Activated T-helper 1 cell treated with anti-CD3 and anti-CD28 coated beads, Interleukin-12 subunit alpha, Interleukin-12 subunit beta, Interleukin-2, Interleukin-4 antibody, amounts not matched to agents 30 ng/mL and 10 ng/mL and 1 ng/mL, durations not matched to agents 14 hours and 24 hours and 36 hours (primary cell): ENCODE results near the gene KDM4F. TPM values are rescaled to one million over a fixed set of nuclear protein-coding genes. Genes with fewer than 3 reads are reported as not detected.

ENCODE experiments used
- DNase-seq: peaks from one replicate; pipeline ENCODE4 v3.0.0; 2021; ENCODE audit warnings: low spot score
- H3K27ac Mint-ChIP-seq: one replicate; pipeline ENCODE4 v1.8.0; 2021; ENCODE audit warnings: mild to moderate bottlenecking, mixed read lengths
- H3K27me3 Mint-ChIP-seq: one replicate; pipeline ENCODE4 v1.8.0; 2022; ENCODE audit warnings: mild to moderate bottlenecking, moderate library complexity, mixed read lengths; ENCODE audit not compliant: insufficient read depth
- H3K36me3 Mint-ChIP-seq: one replicate; pipeline ENCODE4 v1.8.0; 2021; ENCODE audit warnings: low read depth, mixed read lengths
- H3K4me1 Mint-ChIP-seq: one replicate; pipeline ENCODE4 v1.8.0; 2021; ENCODE audit warnings: low read depth, mixed read lengths
- H3K4me3 Mint-ChIP-seq: one replicate; pipeline ENCODE4 v1.8.0; 2021; ENCODE audit warnings: mild to moderate bottlenecking, moderate library complexity, mixed read lengths
- H3K9me3 Mint-ChIP-seq: one replicate; pipeline ENCODE4 v1.8.0; 2021; ENCODE audit warnings: mixed read lengths
- intact Hi-C: fragments of 100-400 bp; cut with micrococcal nuclease; formaldehyde crosslinking; loops from one replicate; pipeline ENCODE4 v1.15.1; 2024
- total RNA-seq: library from RNA; stranded (reverse); gene quantifications from 2 replicates; pipeline ENCODE4 v1.2.3, GENCODE V29; 2022

Gene KDM4F
- total RNA-seq, 1 donor from 2014 or later, result not detected

DNA sequence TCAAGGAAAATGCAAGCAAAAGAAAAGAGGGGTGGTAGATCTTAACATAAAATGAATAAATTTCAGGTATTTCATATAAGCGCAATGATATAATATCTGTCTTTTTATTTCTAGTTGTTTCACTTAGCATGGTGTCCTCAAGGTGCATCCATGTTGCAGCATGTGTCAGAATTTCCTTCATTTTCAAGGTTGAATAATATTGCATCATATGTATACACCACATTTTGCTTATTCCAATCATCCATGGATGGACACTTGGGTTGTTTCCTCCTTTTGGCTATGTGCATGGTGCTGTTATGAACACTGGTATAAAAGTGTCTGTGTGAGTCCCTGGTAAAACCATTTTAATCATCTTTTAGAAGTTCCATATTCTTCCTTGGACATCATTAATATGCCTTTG is 7.0 kb upstream of the KDM4F start:
- peaks cover 26% of the 10 kb centered on the region for H3K27me3 Mint-ChIP-seq
- H3K4me3 Mint-ChIP-seq, result no peak overlapping the region
- H3K4me1 Mint-ChIP-seq, result no peaks in the 10 kb centered on the region
- H3K27ac Mint-ChIP-seq, result no peak overlapping the region
- H3K36me3 Mint-ChIP-seq, result peaks cover 2% of the 10 kb centered on the region
- H3K9me3 Mint-ChIP-seq, result no peaks in the 10 kb centered on the region
- no peak for DNase-seq
- intact Hi-C loops, result no loop called here

DNA sequence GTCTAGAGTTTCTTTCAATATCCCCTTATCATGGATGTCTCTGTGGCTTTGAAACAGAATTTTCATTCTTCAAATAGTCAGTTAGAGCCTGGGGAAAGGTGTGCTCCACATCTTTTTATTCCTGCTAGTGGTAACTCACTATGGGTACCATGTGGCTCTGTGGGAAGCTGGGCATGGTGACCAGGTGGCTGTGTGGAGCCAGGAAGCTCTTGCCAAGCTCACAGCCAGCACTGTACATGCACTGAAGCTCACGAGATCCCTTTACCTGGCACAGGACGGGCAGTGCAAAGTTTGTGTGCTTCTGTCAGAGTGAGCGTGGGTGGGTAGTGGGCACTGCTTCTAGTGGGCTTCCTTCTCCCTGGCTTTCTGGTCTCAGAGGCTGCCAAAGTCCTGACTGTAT is 6.3 kb upstream of the KDM4F start:
- H3K4me3 Mint-ChIP-seq, result no peak overlapping the region
- H3K4me1 Mint-ChIP-seq, result no peaks in the 10 kb centered on the region
- intact Hi-C loops, result no loop called here
- H3K27ac Mint-ChIP-seq, result no peak overlapping the region
- H3K27me3 Mint-ChIP-seq, result peaks cover 26% of the 10 kb centered on the region
- DNase-seq, result no peak
- H3K36me3 Mint-ChIP-seq, result peaks cover 2% of the 10 kb centered on the region
- no peaks in the 10 kb centered on the region for H3K9me3 Mint-ChIP-seq

DNA sequence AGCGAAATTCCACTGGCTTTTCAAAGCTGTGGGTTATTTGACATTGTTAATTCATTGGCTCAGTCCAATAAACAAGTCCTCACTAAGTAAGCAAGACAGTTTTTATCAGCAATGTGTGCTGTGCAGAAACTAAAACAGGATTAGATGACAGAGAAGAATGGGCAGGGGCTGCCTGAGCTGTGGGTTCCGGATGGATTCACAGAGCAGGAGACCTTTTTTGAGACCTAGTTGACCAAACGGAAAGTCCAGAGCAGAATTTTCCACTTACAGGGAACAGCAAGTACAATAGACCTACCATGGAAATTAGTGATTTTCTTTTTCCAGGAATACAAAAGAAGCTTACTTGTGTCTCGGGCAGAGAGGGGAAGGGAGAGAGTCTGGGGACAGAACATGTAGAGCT is 5.2 kb upstream of the KDM4F start:
- no peak overlapping the region for H3K27ac Mint-ChIP-seq
- no peak overlapping the region for H3K4me3 Mint-ChIP-seq
- DNase-seq, result no peak
- H3K9me3 Mint-ChIP-seq, result no peaks in the 10 kb centered on the region
- H3K36me3 Mint-ChIP-seq, result no peaks in the 10 kb centered on the region
- intact Hi-C loops, result no loop called here
- H3K4me1 Mint-ChIP-seq, result no peaks in the 10 kb centered on the region
- H3K27me3 Mint-ChIP-seq, result peaks cover 29% of the 10 kb centered on the region

DNA sequence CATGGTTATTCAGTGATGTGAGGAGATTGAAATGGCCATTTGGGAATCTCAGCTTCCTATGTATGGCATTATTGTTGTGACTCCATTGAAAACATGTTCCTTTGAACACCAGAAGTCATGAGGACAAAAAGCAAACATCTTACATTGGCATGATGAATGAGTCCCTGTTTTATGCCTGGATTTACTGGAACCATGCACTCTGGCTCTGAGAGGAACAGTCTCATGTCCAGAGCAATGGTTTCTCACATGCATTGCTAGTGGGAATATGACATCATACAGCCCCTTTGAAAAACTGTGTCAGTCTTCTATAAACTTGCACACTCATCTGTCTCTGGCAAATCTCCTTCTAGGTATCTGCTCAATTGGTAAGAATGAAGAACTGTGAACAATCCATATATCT is 3.4 kb upstream of the KDM4F start:
- DNase-seq, result no peak

DNA sequence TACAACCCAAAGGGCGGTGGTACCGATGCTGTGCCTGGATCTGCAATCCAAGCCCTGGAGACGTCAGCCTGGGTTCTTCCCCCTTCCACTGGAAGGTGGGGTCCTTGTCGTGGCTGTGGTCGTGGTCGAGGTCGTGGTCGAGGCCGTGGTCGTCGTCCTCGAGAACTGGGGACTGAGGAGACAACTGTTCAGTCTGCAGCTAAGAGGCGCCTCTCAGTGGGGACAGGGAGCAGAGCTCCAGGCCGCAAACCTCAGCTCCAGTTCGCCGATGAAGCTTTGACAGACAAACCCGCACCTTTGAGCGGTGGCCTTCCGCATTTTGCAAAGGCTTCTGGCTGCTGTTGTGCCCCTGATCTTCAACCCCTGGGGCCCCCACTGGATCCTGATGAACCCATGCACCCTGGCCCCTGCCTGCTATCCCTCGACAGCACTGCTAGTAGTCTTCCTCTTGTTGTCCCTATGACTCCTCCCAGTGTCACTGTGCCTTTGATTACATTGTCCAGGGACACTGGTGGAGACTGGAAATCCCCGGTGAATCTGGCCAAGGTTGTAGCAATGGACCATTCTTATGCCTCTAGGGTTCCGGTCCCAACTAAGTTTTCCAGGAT is 1.5 kb downstream of the KDM4F start:
- no peak overlapping the region for H3K4me3 Mint-ChIP-seq
- peaks cover 6% of the 10 kb centered on the region for H3K4me1 Mint-ChIP-seq
- H3K27me3 Mint-ChIP-seq, result peaks cover 25% of the 10 kb centered on the region
- no peaks in the 10 kb centered on the region for H3K36me3 Mint-ChIP-seq
- H3K27ac Mint-ChIP-seq, result no peak overlapping the region
- intact Hi-C loops, result no loop called here
- no peaks in the 10 kb centered on the region for H3K9me3 Mint-ChIP-seq
- DNase-seq, result no peak

More for the DNA sequence above, 3.4 kb upstream of the KDM4F start:
- intact Hi-C loops, result no loop called here
- peaks cover 30% of the 10 kb centered on the region for H3K27me3 Mint-ChIP-seq
- H3K9me3 Mint-ChIP-seq, result no peaks in the 10 kb centered on the region
- H3K4me3 Mint-ChIP-seq, result no peak overlapping the region
- H3K4me1 Mint-ChIP-seq, result no peaks in the 10 kb centered on the region
- no peak overlapping the region for H3K27ac Mint-ChIP-seq
- no peaks in the 10 kb centered on the region for H3K36me3 Mint-ChIP-seq

DNA sequence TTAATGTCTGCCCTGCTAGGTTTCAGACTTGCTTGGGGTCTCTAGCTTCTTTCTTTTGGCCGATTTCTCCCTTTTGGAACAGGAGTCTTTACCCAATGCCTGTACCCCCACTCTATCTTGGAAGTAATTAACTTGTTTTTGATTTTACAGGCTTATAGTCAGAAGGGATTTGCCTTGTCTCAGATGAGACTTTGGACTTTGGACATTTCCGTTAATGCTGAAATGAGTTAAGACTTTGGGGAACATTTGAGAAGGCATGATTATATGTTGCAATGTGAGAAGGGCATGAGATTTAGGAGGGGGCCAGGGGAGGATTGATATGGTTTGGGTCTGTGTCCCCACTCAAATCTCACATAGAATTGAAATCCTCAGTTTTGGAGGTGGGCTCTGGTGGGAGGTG is 5.1 kb downstream of the KDM4F start:
- peaks cover 6% of the 10 kb centered on the region for H3K4me1 Mint-ChIP-seq
- H3K36me3 Mint-ChIP-seq, result no peaks in the 10 kb centered on the region
- H3K27me3 Mint-ChIP-seq, result peaks cover 21% of the 10 kb centered on the region
- H3K4me3 Mint-ChIP-seq, result no peak overlapping the region
- H3K27ac Mint-ChIP-seq, result no peak overlapping the region
- intact Hi-C loops, result no loop called here
- DNase-seq, result no peak
- no peaks in the 10 kb centered on the region for H3K9me3 Mint-ChIP-seq

DNA sequence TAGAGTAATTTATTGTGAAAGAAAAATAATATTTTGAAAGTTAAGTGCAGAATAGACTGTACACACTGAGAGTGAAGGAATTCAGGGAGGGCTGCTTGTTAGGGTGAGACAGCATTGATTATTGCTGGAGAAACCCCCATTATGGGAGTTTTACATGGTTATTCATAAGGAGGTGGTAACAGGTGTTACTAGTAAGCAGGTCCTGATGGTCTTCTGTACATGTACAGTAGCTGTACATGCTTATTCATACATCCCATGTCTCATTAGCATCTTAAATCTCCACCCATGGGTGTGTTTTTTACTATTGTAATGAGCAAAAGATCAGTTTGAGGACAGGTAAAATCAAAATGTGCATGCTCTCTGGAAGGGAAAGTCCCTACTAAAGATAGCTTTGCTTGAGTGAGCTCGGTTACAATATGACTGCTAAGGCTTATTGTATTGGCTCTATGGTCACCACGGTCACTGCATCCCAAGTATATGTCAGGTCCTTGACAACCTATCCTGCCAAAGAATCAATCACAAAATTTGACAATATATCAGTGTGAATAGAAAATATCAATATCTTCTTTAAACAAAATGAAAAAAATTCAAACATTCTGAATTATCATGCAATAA is 6.2 kb downstream of the KDM4F start:
- Mint-ChIP-seq H3K9me3 (no peaks in the 10 kb centered on the region), H3K27ac (no peak overlapping the region), H3K4me1 (peaks cover 6% of the 10 kb centered on the region), H3K27me3 (peaks cover 23% of the 10 kb centered on the region), H3K4me3 (no peak overlapping the region), H3K36me3 (no peaks in the 10 kb centered on the region)
- DNase-seq, result no peak
- intact Hi-C loops, result no loop called here

DNA sequence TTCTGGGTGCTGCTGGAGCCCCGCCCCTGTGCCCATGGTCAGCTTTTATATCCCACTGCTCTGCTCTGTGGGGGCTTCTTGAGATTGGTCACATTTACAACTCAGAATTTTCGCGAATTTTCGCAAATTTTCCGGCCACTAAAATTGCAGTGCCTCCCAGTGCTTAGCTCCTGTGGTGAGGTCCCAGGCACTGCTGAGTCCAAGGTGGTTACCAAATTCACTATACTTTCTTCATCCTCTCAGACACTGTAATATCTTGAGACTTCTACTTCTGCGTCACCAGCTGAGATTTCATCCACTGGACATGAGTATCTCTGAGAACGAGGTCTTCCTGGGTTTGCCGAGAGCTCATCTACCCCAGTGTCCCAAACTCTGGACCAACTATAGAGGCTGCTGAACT is 8.7 kb downstream of the KDM4F start:
- Mint-ChIP-seq H3K27ac (no peak overlapping the region), H3K36me3 (no peaks in the 10 kb centered on the region), H3K27me3 (peaks cover 33% of the 10 kb centered on the region), H3K4me1 (peaks cover 6% of the 10 kb centered on the region), H3K4me3 (no peak overlapping the region), H3K9me3 (no peaks in the 10 kb centered on the region)
- DNase-seq, result no peak
- intact Hi-C loops, result no loop called here

DNA sequence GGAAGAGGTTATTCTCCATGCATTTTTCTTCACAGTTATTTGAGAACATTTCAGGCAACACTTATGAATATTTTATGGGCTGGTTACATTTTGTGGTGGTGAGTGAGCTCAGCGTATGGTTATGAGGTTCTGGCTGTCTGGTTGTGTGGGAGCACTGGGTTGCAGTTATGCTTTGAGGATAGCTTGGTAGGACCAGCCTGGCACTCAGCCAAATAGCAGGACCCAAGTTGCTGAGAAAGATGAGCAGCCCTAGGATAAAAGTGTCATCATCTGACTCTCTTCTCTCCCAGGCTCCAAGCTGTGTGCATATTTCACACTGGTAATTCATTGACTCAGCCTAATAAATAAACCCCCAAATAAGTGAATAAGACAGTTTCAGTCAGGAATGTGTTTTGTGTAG is 9.4 kb downstream of the KDM4F start:
- Mint-ChIP-seq H3K9me3 (no peaks in the 10 kb centered on the region), H3K4me1 (peaks cover 6% of the 10 kb centered on the region), H3K4me3 (no peak overlapping the region), H3K36me3 (no peaks in the 10 kb centered on the region), H3K27me3 (peaks cover 36% of the 10 kb centered on the region), H3K27ac (no peak overlapping the region)
- intact Hi-C loops, result no loop called here
- DNase-seq, result no peak

DNA sequence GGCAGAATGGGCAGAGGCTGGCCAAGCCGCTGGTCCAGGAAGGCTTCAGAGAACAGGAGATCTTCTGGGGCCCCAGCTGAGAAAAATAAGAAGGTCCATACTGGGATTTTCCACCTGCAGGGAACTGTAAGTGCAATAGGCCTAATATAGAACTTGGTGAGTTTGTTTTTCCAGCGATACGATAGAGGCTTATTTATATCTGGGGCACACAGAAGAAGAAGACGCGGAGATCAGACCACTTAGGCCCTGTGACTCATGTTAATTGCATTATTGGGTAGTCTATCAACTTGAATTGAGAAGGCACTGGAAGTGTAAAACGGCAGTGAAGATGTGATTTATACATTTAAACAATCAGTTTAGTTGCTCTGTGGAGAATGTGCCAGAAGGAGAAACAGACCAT is 9.8 kb downstream of the KDM4F start:
- no peak for DNase-seq
- Mint-ChIP-seq H3K9me3 (no peaks in the 10 kb centered on the region), H3K36me3 (no peaks in the 10 kb centered on the region), H3K4me3 (no peak overlapping the region), H3K27ac (no peak overlapping the region), H3K4me1 (peaks cover 6% of the 10 kb centered on the region), H3K27me3 (peaks cover 40% of the 10 kb centered on the region)
- intact Hi-C loops, result no loop called here

DNA sequence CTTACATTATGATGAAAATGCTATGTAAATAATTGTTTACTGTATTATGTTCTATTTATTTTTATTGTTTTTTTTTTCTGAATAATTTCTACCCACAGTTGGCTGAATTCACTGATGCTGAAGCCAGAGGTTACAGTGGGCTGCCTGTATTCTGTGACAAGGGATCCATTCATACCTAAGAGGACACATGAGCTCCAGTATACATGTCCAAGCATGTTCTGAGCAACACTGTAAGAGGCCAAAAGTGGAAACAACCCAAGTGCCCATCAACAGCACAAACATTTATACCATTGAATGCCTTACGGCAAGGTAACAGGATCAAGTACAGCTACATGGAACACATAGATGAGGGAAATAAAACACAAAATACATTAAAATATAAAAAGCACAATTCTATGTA is 16.1 kb downstream of the KDM4F start:
- Mint-ChIP-seq H3K4me1 (peaks cover 21% of the 10 kb centered on the region), H3K4me3 (no peak overlapping the region), H3K27ac (no peak overlapping the region), H3K27me3 (peaks cover 28% of the 10 kb centered on the region), H3K9me3 (no peaks in the 10 kb centered on the region), H3K36me3 (peaks cover 7% of the 10 kb centered on the region)
- intact Hi-C loops, result loop anchor here (5.0 to 10.0 kb wide), 5 partner anchors 443 to 931 kb away; partner anchors contain the start of genes ANKRD49, FUT4 and MRE11
- no peak for DNase-seq

DNA sequence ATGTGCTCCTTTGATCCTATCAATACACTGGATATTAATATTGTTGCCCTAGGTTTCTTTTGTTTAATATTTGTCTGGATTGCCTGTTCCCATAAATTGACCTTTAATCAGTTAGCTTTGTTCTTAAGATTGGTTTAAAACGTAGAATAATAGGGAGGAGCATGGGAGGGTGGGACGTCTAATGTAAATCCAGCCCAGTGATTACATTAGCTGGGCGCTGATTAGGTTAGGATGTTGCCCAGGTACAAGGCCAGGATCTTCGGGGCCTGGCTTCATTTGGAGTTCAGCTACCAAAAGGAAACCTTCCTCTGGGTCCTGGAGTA is 17.5 kb downstream of the KDM4F start, which contains the start of gene SRSF8:
SRSF8 (plus strand) TSS at position 204 of the 323 bp plus-strand sequence. CDS start 308 bp downstream, outside the sequence.
- H3K4me3 Mint-ChIP-seq, result peak within 1 kb of the TSS; percentile 95
- no peaks in the 10 kb centered on the region for H3K9me3 Mint-ChIP-seq
- DNase-seq, result no peak
- H3K27ac Mint-ChIP-seq, result peak within 1 kb of the TSS; percentile 96
- intact Hi-C loops, result loop anchor here (1.0 to 10.0 kb wide), 7 partner anchors 444 to 1326 kb away; partner anchors contain the start of genes ANKRD49, C11orf54, CCDC82 and FUT4
- peaks cover 14% of the 10 kb centered on the region for H3K36me3 Mint-ChIP-seq
- H3K27me3 Mint-ChIP-seq, result peaks cover 28% of the 10 kb centered on the region
- peaks cover 28% of the 10 kb centered on the region for H3K4me1 Mint-ChIP-seq

DNA sequence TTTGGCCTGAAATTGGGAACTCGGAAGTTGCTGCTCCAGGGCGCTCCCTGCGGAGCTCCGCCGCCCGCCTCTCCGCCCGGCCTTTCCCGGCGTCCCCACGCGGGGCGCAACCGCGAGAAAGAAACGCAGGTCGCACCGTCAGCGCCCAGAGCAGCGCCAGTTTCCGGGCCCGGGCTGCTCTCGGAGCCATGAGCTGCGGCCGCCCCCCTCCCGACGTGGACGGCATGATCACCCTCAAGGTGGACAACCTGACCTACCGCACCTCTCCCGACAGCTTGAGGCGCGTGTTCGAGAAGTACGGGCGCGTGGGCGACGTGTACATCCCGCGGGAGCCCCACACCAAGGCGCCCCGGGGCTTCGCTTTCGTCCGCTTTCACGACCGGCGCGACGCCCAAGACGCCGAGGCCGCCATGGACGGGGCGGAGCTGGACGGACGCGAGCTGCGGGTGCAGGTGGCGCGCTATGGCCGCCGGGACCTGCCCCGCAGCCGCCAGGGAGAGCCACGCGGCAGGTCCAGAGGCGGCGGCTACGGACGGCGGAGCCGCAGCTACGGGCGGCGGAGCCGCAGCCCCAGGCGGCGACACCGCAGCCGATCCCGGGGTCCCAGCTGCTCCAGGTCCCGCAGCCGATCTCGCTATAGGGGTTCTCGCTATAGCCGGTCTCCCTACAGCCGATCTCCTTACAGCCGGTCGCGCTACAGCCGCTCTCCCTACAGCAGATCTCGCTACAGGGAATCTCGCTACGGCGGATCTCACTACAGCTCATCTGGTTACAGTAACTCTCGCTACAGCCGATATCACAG is 18.0 kb downstream of the KDM4F start:
- intact Hi-C loops, result loop anchor here (1.0 to 10.0 kb wide), 7 partner anchors 445 to 1326 kb away; partner anchors contain the start of genes ANKRD49, C11orf54, CCDC82 and FUT4
- H3K27me3 Mint-ChIP-seq, result peaks cover 23% of the 10 kb centered on the region
- peaks cover 15% of the 10 kb centered on the region for H3K36me3 Mint-ChIP-seq
- H3K4me3 Mint-ChIP-seq, result peak overlapping the region; percentile 95
- peak overlapping the region; percentile 96 for H3K27ac Mint-ChIP-seq
- H3K4me1 Mint-ChIP-seq, result peaks cover 28% of the 10 kb centered on the region
- no peaks in the 10 kb centered on the region for H3K9me3 Mint-ChIP-seq
- peak; percentile 72 for DNase-seq
